HepG2 (cell line): ENCODE measurements around the gene PRDM11. TPM values are rescaled to one million over a fixed set of nuclear protein-coding genes. Genes with fewer than 3 reads are reported as not detected.

Source experiments
- ATAC-seq: fragments of 200-7000 bp; cut with Tn5 transposase; 3 replicates; pipeline ENCODE4 v1.9.1; 2020; ENCODE audit warnings: mild to moderate bottlenecking, moderate library complexity
- BruUV-seq: library from RNA; stranded (reverse); fragments of 400-500 nt; replicated peaks from 2 replicates; lab custom pipeline; 2021; lab: Mats Ljungman, UMichigan
- CTCF ChIA-PET: fragments of 300-600 bp; formaldehyde crosslinking; extraction: SDS; loops from one replicate; lab custom pipeline; 2021; ENCODE audit warnings: low total read pairs, inconsistent platforms, low intra/inter-chr PET ratio; lab: Yijun Ruan, JAX
- POLR2A ChIA-PET: fragments of 350-600 bp; sonication (Branson Sonifier 250); formaldehyde crosslinking; loops from one replicate; lab custom pipeline; 2020; ENCODE audit warnings: antibody characterized with exemption, inconsistent platforms; lab: Yijun Ruan, JAX
- DNase-seq: peaks from one replicate; pipeline ENCODE4 v3.0.0-alpha.2; 2015; ENCODE audit warnings: low spot score
- FAIRE-seq: peaks from 3 replicates; lab custom pipeline; 2011; peaks lifted over from hg19 to GRCh38; lab: Jason Lieb, UNC
- H2AFZ ChIP-seq: one replicate; pipeline ENCODE4 v1.6.1; 2011; ENCODE audit warnings: low read length, inconsistent platforms
- H3K27ac ChIP-seq: fragments of 300-600 bp; 3 replicates; pipeline ENCODE4 v1.8.0; 2011; ENCODE audit warnings: mixed run types, mild to moderate bottlenecking, mixed read lengths, low read length, inconsistent platforms; ENCODE audit not compliant: insufficient read depth; ENCODE audit errors: extremely low read length
- H3K27me3 ChIP-seq, 2 experiments: fragments of 200-600 bp in 1 of 2; 2 replicates in 1 of 2; 3 replicates in 1 of 2; pipeline versions ENCODE4 v1.6.0 to v1.8.0; 2011; ENCODE audit warnings: low read length in 2 of 2, mild to moderate bottlenecking in 2 of 2, moderate library complexity in 2 of 2, inconsistent platforms in 1 of 2; ENCODE audit not compliant: insufficient read depth in 2 of 2, control insufficient read depth in 1 of 2
- H3K36me3 ChIP-seq, 2 experiments: fragments of 200-600 bp in 1 of 2; replicated peaks in 1 of 2; 2 replicates in 1 of 2; 3 replicates in 1 of 2; pipeline versions ENCODE4 v1.5.1 to v1.8.0; 2011; ENCODE audit warnings: low read length in 2 of 2, inconsistent platforms in 1 of 2; ENCODE audit not compliant: insufficient read depth in 2 of 2, control insufficient read depth in 1 of 2
- H3K4me1 ChIP-seq: 2 replicates; pipeline ENCODE4 v1.5.1; 2012; ENCODE audit warnings: low read length, inconsistent platforms; ENCODE audit not compliant: insufficient read depth
- H3K4me2 ChIP-seq: 2 replicates; pipeline ENCODE4 v1.6.0; 2011; ENCODE audit warnings: low read depth, low read length, inconsistent platforms
- H3K4me3 ChIP-seq, 3 experiments: fragments of 200-600 bp in 1 of 3; sonication (generic), shearing (Covaris generic) in 1 of 3; replicated peaks in 1 of 3; 2 replicates each; pipeline ENCODE4 v1.5.1; 2011 to 2016; ENCODE audit warnings: low read length in 3 of 3, inconsistent platforms in 2 of 3, low read depth in 2 of 3, mild to moderate bottlenecking in 2 of 3, control low read depth in 1 of 3, mixed read lengths in 1 of 3; ENCODE audit not compliant: insufficient read depth in 1 of 3
- H3K79me2 ChIP-seq: one replicate; pipeline ENCODE4 v1.6.1; 2011; ENCODE audit warnings: low read length, inconsistent platforms; ENCODE audit not compliant: insufficient read depth
- H3K9ac ChIP-seq: 2 replicates; pipeline ENCODE4 v1.6.0; 2011; ENCODE audit warnings: mild to moderate bottlenecking, low read depth, low read length, inconsistent platforms; ENCODE audit not compliant: insufficient read depth
- H3K9me3 ChIP-seq: 2 replicates; pipeline ENCODE4 v1.5.1; 2012; ENCODE audit warnings: mild to moderate bottlenecking, low read length
- H4K20me1 ChIP-seq: 2 replicates; pipeline ENCODE4 v1.6.0; 2011; ENCODE audit warnings: inconsistent platforms, mild to moderate bottlenecking, low read length, moderate library complexity; ENCODE audit not compliant: insufficient read depth
- ARID4A ChIP-seq: sonication (generic); formaldehyde crosslinking; IDR thresholded peaks from 2 replicates; pipeline ENCODE4 v1.5.0; 2020; ENCODE audit warnings: mild to moderate bottlenecking, missing genetic modification reagents, borderline replicate concordance
- SRY ChIP-seq: sonication (generic); formaldehyde crosslinking; IDR thresholded peaks from 2 replicates; pipeline ENCODE4 v1.8.0; 2022; ENCODE audit warnings: mild to moderate bottlenecking, missing genetic modification reagents
- ZNF101 ChIP-seq: sonication (generic); formaldehyde crosslinking; IDR thresholded peaks from 2 replicates; pipeline ENCODE4 v1.4.0; 2020; ENCODE audit warnings: mild to moderate bottlenecking, low read depth, missing genetic modification reagents, borderline replicate concordance
- ZNF512B ChIP-seq: sonication (generic); formaldehyde crosslinking; IDR thresholded peaks from 2 replicates; pipeline ENCODE4 v1.5.1; 2020; ENCODE audit warnings: missing genetic modification reagents, mild to moderate bottlenecking, borderline replicate concordance
- WGBS: methylation state at CpG from one replicate; pipeline ENCODE4 v1.1.6; 2017; ENCODE audit warnings: low lambda C conversion rate; 5-methylcytosine and 5-hydroxymethylcytosine counted together
- in situ Hi-C: cut with HindIII; loops from 2 replicates; pipeline ENCODE4 v1.10.0; 2017; ENCODE audit warnings: low pct_unique_long_range_greater_than_20kb; ENCODE audit not compliant: extremely low pct_ligation_motif_present
- intact Hi-C: fragments of 100-400 bp; cut with micrococcal nuclease; formaldehyde crosslinking; loops from one replicate; pipeline ENCODE4 v1.10.0; 2022; ENCODE audit not compliant: unreplicated experiment
- polyA plus RNA-seq, 8 experiments: library from polyadenylated mRNA; depleted of rRNA in 3 of 8; stranded (reverse) in 7 of 8; unstranded in 1 of 8; fragments of >200 nt; fragmentation: Illumina TruSeq in 4 of 8; extraction: Trizol in 4 of 8; gene quantifications; 2 replicates each; pipeline versions ENCODE4 v1.2.1 to v1.2.3, GENCODE V29; 2011 to 2016; ENCODE audit warnings: low read depth in 4 of 8, missing spikeins in 1 of 8, mixed read lengths in 1 of 8; ENCODE audit not compliant: insufficient read depth in 1 of 8
- total RNA-seq, 5 experiments: library from RNA; depleted of rRNA; stranded (reverse); fragments of >200 nt; fragmentation: Illumina TruSeq; extraction: Trizol; gene quantifications; 2 replicates each; pipeline ENCODE4 v1.2.3, GENCODE V29; 2016; ENCODE audit warnings: low read depth in 1 of 5
- TF ChIP-seq, protein P1 (sequence below): sonication (generic); formaldehyde crosslinking; IDR thresholded peaks from 2 replicates; pipeline ENCODE4 v1.4.0; 2020; ENCODE audit warnings: missing genetic modification reagents

PRDM11 gene
- total and polyA plus RNA-seq, 2 of the 13 experiments (the other 11 are each of a cell fraction or from before 2014, with no cell fraction given): 3.4 to 4.7 TPM

GRCh38 chr11:45213316-45213665 lies 66.9 kb downstream of the PRDM11 start (continued):
- TF ChIP-seq ARID4A: no peak

DNA sequence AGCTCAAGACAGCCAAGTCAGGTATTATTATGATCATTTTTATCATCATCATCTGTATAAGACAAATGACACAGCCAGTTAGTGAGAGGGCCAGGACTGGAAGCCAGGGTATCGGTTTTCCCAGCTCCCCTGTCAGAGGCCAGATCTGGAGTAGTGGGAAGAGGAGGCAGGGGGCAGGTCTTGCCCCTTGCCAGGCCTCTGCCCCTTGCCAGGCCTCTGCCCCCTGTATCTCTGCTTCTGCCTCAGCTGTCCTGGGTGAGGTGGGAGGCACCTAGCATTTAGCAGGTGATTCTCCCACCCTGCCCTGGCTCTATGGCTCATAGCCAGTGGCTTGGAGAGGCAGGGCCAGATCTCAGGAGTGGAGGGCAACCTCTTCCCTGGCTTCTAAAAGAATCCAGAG lies 67.3 kb downstream of the PRDM11 start:
- ATAC-seq: no peak
- Histone ChIP-seq H3K9ac (no peak overlapping the region), H3K27ac (no peak overlapping the region), H3K4me1 (no peaks in the 10 kb centered on the region), H3K4me2 (no peak overlapping the region), H3K36me3 (peaks cover 0 to 7% of the 10 kb centered on the region in 2 experiments; a peak in 4 of 5 replicates), H3K4me3 (no peak overlapping the region), H3K27me3 (no peaks in the 10 kb centered on the region), H2AFZ (no peak overlapping the region), H3K9me3 (no peaks in the 10 kb centered on the region), H4K20me1 (no peaks in the 10 kb centered on the region), H3K79me2 (no peaks in the 10 kb centered on the region)
- ChIA-PET CTCF (no interaction called here), POLR2A (no interaction called here)
- WGBS: 100% methylated on average over 1 of the region's 1 CpG
- BruUV-seq: no TSS peak
- intact Hi-C loops (no loop called here), in situ Hi-C loops (no loop called here)
- no peak for FAIRE-seq
- TF ChIP-seq ZNF101 (CRISPR knock-in tag): no peak
- no peak for TF ChIP-seq SRY
- TF ChIP-seq, protein P1, sequence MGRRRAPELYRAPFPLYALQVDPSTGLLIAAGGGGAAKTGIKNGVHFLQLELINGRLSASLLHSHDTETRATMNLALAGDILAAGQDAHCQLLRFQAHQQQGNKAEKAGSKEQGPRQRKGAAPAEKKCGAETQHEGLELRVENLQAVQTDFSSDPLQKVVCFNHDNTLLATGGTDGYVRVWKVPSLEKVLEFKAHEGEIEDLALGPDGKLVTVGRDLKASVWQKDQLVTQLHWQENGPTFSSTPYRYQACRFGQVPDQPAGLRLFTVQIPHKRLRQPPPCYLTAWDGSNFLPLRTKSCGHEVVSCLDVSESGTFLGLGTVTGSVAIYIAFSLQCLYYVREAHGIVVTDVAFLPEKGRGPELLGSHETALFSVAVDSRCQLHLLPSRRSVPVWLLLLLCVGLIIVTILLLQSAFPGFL (CRISPR knock-in tag): no peak
- TF ChIP-seq ZNF512B (CRISPR knock-in tag): no peak
- TF ChIP-seq, all 625 proteins: peak for 0
- DNase-seq: no peak
